Measurements from ENCODE around the gene ENOX1.
"Not testable (repeated sequence)": the region's sequence is repeated elsewhere in the genome, so short reads cannot be mapped to it uniquely, and the experiment has no call there.

Gene ENOX1

GRCh38 chr13:43370842-43371241 lies 415.9 kb downstream of the ENOX1 start:
- no peak for DNase-seq

GRCh38 chr13:43369319-43369718 lies 417.5 kb downstream of the ENOX1 start:
- no peak for DNase-seq

GRCh38 chr13:43368003-43368402 lies 418.8 kb downstream of the ENOX1 start:
- peak in 1 of 2 donors; percentile 26 for DNase-seq

- no peak for DNase-seq
Measured at GRCh38 chr13:43365039-43365344, 421.8 kb downstream of the ENOX1 start.

- no peak for DNase-seq
Measured at GRCh38 chr13:43364210-43365038, 422.3 kb downstream of the ENOX1 start.

- DNase-seq: no peak
Measured at GRCh38 chr13:43363156-43363953, 423.4 kb downstream of the ENOX1 start.

GRCh38 chr13:43362556-43362955 lies 424.2 kb downstream of the ENOX1 start:
- DNase-seq: no peak

GRCh38 chr13:43360892-43361610 lies 425.7 kb downstream of the ENOX1 start:
- DNase-seq: no peak

- no peak for DNase-seq
Measured at GRCh38 chr13:43360171-43360570, 426.6 kb downstream of the ENOX1 start.

GRCh38 chr13:43359536-43359935 lies 427.2 kb downstream of the ENOX1 start:
- DNase-seq: no peak

GRCh38 chr13:43357564-43357963 lies 429.2 kb downstream of the ENOX1 start:
- no peak for DNase-seq

- no peak for DNase-seq
Measured at GRCh38 chr13:43356567-43356966, 430.2 kb downstream of the ENOX1 start.

- no peak for DNase-seq
Measured at GRCh38 chr13:43355774-43356173, 431.0 kb downstream of the ENOX1 start.

GRCh38 chr13:43354153-43354945 lies 432.4 kb downstream of the ENOX1 start:
- DNase-seq: no peak

- DNase-seq: no peak
Measured at GRCh38 chr13:43353631-43354030, 433.1 kb downstream of the ENOX1 start.

GRCh38 chr13:43351612-43352011 lies 435.2 kb downstream of the ENOX1 start:
- not testable (repeated sequence) for DNase-seq

GRCh38 chr13:43348397-43348796 lies 438.4 kb downstream of the ENOX1 start:
- DNase-seq: no peak

- DNase-seq: no peak
Measured at GRCh38 chr13:43347877-43348276, 438.9 kb downstream of the ENOX1 start.

- DNase-seq: no peak
Measured at GRCh38 chr13:43346427-43346826, 440.3 kb downstream of the ENOX1 start.

GRCh38 chr13:43343645-43344044 lies 443.1 kb downstream of the ENOX1 start:
- no peak for DNase-seq

- no peak for DNase-seq
Measured at GRCh38 chr13:43339805-43340550, 446.8 kb downstream of the ENOX1 start.
